Left ventricle myocardium inferior (tissue), 1 donor: ENCODE data around the gene LANCL1. TPM values are rescaled to one million over a fixed set of nuclear protein-coding genes. Genes with fewer than 3 reads are reported as not detected.

ENCODE experiments used
- DNase-seq: peaks from one replicate; pipeline ENCODE4 v3.0.0-alpha.2; 2020
- H3K27ac ChIP-seq: fragments of 200-600 bp; replicated peaks from 2 replicates; pipeline ENCODE4 v1.8.0; 2021
- H3K27me3 ChIP-seq: fragments of 200-600 bp; 2 replicates; pipeline ENCODE4 v1.8.0; 2021; ENCODE audit warnings: low read depth
- H3K36me3 ChIP-seq: fragments of 200-600 bp; 2 replicates; pipeline ENCODE4 v1.8.0; 2021
- H3K4me1 ChIP-seq: fragments of 200-600 bp; 2 replicates; pipeline ENCODE4 v1.8.0; 2021
- H3K4me3 ChIP-seq: fragments of 200-600 bp; 2 replicates; pipeline ENCODE4 v1.8.0; 2021; ENCODE audit warnings: mild to moderate bottlenecking, moderate library complexity
- H3K9me3 ChIP-seq: fragments of 200-600 bp; replicated peaks from 2 replicates; pipeline ENCODE4 v1.8.0; 2021
- intact Hi-C: fragments of 100-400 bp; cut with micrococcal nuclease; formaldehyde crosslinking; loops from one replicate; pipeline ENCODE4 v1.11.0; 2022
- total RNA-seq: library from RNA; stranded (reverse); fragmentation: NEBNext Ultra II Directional; extraction: Animal tissue kit (Norgen Biotek cat#: 25700); gene quantifications from one replicate; pipeline ENCODE4 v1.2.1, GENCODE V29; 2021
- TF ChIP-seq, protein P1 (sequence below): fragments of 200-600 bp; IDR thresholded peaks from 2 replicates; pipeline ENCODE4 v1.8.0; 2021; ENCODE audit warnings: antibody characterized with exemption, mild to moderate bottlenecking, borderline replicate concordance
- donor health status: DM: no; HTN: yes; CAD: no; lungs with severe emphysema.

LANCL1 gene
- total RNA-seq, 1 donor from 2014 or later: 65.4 TPM

DNA sequence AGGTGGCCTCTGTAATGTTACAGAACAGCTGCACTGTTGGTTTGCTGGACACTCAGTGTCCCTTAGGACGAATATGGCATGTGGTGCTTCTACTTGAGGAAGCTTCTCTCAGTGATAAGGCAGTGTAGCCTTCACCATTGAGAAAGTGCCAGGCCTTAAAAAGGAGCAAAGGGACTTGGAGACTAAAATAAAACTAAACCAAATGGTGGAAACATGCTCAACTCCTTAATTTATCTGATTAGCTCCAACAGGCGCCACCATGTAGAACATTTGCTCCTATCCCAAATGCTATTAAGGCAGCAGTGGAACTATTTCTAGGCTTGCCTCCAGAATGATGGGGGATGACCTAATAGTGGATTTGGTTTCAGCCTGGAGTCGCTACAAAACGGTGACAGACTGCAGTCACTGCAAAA is 84.1 kb downstream of the LANCL1 start:
- intact Hi-C loops: no loop called here
- no peaks in the 10 kb centered on the region for H3K9me3 ChIP-seq
- no peak overlapping the region for H3K4me3 ChIP-seq
- TF ChIP-seq, protein P1, sequence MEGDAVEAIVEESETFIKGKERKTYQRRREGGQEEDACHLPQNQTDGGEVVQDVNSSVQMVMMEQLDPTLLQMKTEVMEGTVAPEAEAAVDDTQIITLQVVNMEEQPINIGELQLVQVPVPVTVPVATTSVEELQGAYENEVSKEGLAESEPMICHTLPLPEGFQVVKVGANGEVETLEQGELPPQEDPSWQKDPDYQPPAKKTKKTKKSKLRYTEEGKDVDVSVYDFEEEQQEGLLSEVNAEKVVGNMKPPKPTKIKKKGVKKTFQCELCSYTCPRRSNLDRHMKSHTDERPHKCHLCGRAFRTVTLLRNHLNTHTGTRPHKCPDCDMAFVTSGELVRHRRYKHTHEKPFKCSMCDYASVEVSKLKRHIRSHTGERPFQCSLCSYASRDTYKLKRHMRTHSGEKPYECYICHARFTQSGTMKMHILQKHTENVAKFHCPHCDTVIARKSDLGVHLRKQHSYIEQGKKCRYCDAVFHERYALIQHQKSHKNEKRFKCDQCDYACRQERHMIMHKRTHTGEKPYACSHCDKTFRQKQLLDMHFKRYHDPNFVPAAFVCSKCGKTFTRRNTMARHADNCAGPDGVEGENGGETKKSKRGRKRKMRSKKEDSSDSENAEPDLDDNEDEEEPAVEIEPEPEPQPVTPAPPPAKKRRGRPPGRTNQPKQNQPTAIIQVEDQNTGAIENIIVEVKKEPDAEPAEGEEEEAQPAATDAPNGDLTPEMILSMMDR: no peak
- no peak for DNase-seq
- H3K27ac ChIP-seq: no peak overlapping the region
- H3K4me1 ChIP-seq: peaks cover 8% of the 10 kb centered on the region
- H3K36me3 ChIP-seq: no peaks in the 10 kb centered on the region
- H3K27me3 ChIP-seq: no peaks in the 10 kb centered on the region

DNA sequence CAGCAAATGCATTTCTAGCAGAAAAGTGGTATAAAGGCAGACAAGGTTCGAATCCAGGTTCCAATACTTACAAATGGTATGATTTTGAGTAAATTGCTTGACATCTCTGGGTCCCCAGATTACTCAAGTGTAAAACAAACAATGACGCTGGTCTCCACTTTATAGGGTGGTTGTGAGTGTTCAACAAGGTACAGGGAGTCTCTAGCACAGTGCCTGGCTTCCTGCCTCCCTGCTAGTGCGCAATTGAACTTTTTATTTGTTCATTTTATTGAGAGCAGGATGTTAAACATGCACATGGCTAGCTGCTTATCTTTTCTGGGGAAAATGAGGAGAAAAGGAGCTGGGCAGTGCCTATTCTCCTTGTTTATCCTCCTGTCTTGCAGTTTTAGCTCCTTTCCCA is 86.7 kb downstream of the LANCL1 start:
- Histone ChIP-seq H3K27me3 (no peaks in the 10 kb centered on the region), H3K4me3 (no peak overlapping the region), H3K4me1 (peaks cover 8% of the 10 kb centered on the region), H3K27ac (no peak overlapping the region), H3K36me3 (no peaks in the 10 kb centered on the region), H3K9me3 (no peaks in the 10 kb centered on the region)
- TF ChIP-seq, protein P1: no peak
- no peak for DNase-seq
- intact Hi-C loops: no loop called here

DNA sequence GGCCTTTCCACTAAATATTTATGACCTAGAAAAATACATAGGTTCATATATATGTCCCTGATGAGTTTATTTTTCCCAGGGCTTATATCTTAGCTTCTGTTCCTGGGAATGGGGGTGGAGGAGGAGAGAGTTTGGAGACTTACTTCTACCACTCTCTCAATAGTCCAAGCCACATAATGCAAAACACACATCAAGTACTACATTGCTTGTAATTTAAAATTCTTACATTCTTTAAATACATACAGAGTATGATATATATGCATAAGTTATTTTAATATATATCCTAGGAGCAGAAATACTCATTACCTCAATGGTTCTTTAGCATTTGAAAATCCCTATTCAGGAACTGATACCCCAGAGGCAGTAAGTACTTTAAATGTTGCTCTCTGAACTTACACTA is 88.4 kb downstream of the LANCL1 start:
- no peak for DNase-seq
- H3K9me3 ChIP-seq: no peaks in the 10 kb centered on the region
- H3K27me3 ChIP-seq: no peaks in the 10 kb centered on the region
- TF ChIP-seq, protein P1: no peak
- intact Hi-C loops: no loop called here
- H3K27ac ChIP-seq: no peak overlapping the region
- no peaks in the 10 kb centered on the region for H3K36me3 ChIP-seq
- H3K4me1 ChIP-seq: peaks cover 8% of the 10 kb centered on the region
- no peak overlapping the region for H3K4me3 ChIP-seq

DNA sequence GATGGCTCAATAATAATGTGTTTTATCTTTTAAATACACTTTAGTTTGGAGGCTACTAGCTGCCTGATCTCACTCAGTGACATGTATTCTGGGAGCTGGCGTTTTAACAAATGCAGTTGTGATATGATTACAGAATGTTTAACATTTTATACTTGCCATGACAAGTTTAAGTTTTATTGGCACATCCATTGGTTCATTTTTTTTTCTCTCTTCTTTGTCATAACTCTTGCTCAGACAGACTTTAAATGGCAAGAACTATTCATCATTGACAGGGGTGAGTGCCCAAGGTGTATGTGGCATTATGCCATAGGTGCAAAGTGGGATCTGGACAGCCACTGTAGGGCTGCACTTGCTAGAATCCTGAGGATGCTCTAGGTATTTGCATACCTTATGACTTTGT is 89.5 kb downstream of the LANCL1 start:
- Histone ChIP-seq H3K27me3 (no peaks in the 10 kb centered on the region), H3K36me3 (no peaks in the 10 kb centered on the region), H3K4me1 (peaks cover under 1% of the 10 kb centered on the region), H3K27ac (no peak overlapping the region), H3K9me3 (no peaks in the 10 kb centered on the region), H3K4me3 (no peak overlapping the region)
- TF ChIP-seq, protein P1: no peak
- DNase-seq: no peak
- intact Hi-C loops: no loop called here

Other genes starting within 250 kb of the LANCL1 start
- 0.36 TPM for gene MYL1, start 161.6 kb downstream of the LANCL1 start, total RNA-seq
- 4.9 TPM for gene CPS1, start 79.8 kb upstream of the LANCL1 start, total RNA-seq